Astrocyte (in vitro differentiated cells and primary cell): Measurements from ENCODE around the gene SPRY1. TPM values are rescaled to one million over a fixed set of nuclear protein-coding genes. Genes with fewer than 3 reads are reported as not detected.

ENCODE experiments used
- DNase-seq: peaks from one replicate; pipeline ENCODE4 v3.0.0-alpha.2; 2010; ENCODE audit warnings: low read depth
- FAIRE-seq: peaks from 2 replicates; lab custom pipeline; 2011; peaks lifted over from hg19 to GRCh38; lab: Jason Lieb, UNC
- H2AFZ ChIP-seq: 2 replicates; pipeline ENCODE4 v1.6.0; 2012; ENCODE audit warnings: low read depth, low read length, inconsistent platforms
- H3K27ac ChIP-seq: 2 replicates; pipeline ENCODE4 v1.5.1; 2011; ENCODE audit warnings: low read depth, low read length, inconsistent platforms
- H3K27me3 ChIP-seq: 2 replicates; pipeline ENCODE4 v1.6.0; 2011; ENCODE audit warnings: low read length, inconsistent platforms; ENCODE audit not compliant: insufficient read depth
- H3K36me3 ChIP-seq: 2 replicates; pipeline ENCODE4 v1.5.1; 2011; ENCODE audit warnings: low read length, inconsistent platforms; ENCODE audit not compliant: insufficient read depth
- H3K4me1 ChIP-seq: 2 replicates; pipeline ENCODE4 v1.5.1; 2011; ENCODE audit warnings: low read length, inconsistent platforms; ENCODE audit not compliant: insufficient read depth
- H3K4me2 ChIP-seq: 2 replicates; pipeline ENCODE4 v1.6.0; 2012; ENCODE audit warnings: low read length, inconsistent platforms
- H3K4me3 ChIP-seq: 2 replicates; pipeline ENCODE4 v1.5.1; 2011; ENCODE audit warnings: low read depth, mild to moderate bottlenecking, low read length, inconsistent platforms; ENCODE audit not compliant: insufficient read depth
- H3K79me2 ChIP-seq: 2 replicates; pipeline ENCODE4 v1.6.0; 2012; ENCODE audit warnings: mild to moderate bottlenecking, low read length, inconsistent platforms; ENCODE audit not compliant: insufficient read depth
- H3K9ac ChIP-seq: 2 replicates; pipeline ENCODE4 v1.6.0; 2012; ENCODE audit warnings: mild to moderate bottlenecking, low read length, inconsistent platforms
- H3K9me3 ChIP-seq: 2 replicates; pipeline ENCODE4 v1.5.1; 2012; ENCODE audit warnings: low read depth, mild to moderate bottlenecking, low read length, inconsistent platforms; ENCODE audit not compliant: insufficient read depth
- H4K20me1 ChIP-seq: 2 replicates; pipeline ENCODE4 v1.6.0; 2012; ENCODE audit warnings: low read length, inconsistent platforms; ENCODE audit not compliant: insufficient read depth
- H3K27ac Mint-ChIP-seq: one replicate; pipeline ENCODE4 v1.8.0; 2021; ENCODE audit warnings: mild to moderate bottlenecking, mixed read lengths; ENCODE audit not compliant: unreplicated experiment
- H3K27me3 Mint-ChIP-seq: one replicate; pipeline ENCODE4 v1.8.0; 2021; ENCODE audit warnings: low read depth, mixed read lengths; ENCODE audit not compliant: unreplicated experiment
- H3K36me3 Mint-ChIP-seq: one replicate; pipeline ENCODE4 v1.8.0; 2021; ENCODE audit warnings: low read depth, mixed read lengths; ENCODE audit not compliant: unreplicated experiment
- H3K4me1 Mint-ChIP-seq: one replicate; pipeline ENCODE4 v1.8.0; 2021; ENCODE audit warnings: low read depth, mixed read lengths; ENCODE audit not compliant: unreplicated experiment
- H3K4me3 Mint-ChIP-seq: one replicate; pipeline ENCODE4 v1.8.0; 2021; ENCODE audit warnings: mild to moderate bottlenecking, moderate library complexity, mixed read lengths; ENCODE audit not compliant: unreplicated experiment
- H3K9me3 Mint-ChIP-seq: one replicate; pipeline ENCODE4 v1.8.0; 2021; ENCODE audit warnings: mild to moderate bottlenecking, mixed read lengths; ENCODE audit not compliant: unreplicated experiment
- EZH2 ChIP-seq: IDR thresholded peaks from 2 replicates; pipeline ENCODE4 v1.6.1; 2012; ENCODE audit warnings: mild to moderate bottlenecking, low read length, inconsistent platforms; ENCODE audit not compliant: insufficient read depth
- total RNA-seq: library from RNA; stranded (reverse); gene quantifications from 2 replicates; pipeline ENCODE4 v1.2.1, GENCODE V29; 2021
- TF ChIP-seq, protein P1 (sequence below): IDR thresholded peaks from 2 replicates; pipeline ENCODE4 v1.5.1; 2011; ENCODE audit warnings: low read depth, mild to moderate bottlenecking, inconsistent platforms, low read length, moderate library complexity; ENCODE audit not compliant: insufficient read depth

The SPRY1 gene
- total RNA-seq, 1 donor from 2014 or later, result 51.6 TPM

DNA sequence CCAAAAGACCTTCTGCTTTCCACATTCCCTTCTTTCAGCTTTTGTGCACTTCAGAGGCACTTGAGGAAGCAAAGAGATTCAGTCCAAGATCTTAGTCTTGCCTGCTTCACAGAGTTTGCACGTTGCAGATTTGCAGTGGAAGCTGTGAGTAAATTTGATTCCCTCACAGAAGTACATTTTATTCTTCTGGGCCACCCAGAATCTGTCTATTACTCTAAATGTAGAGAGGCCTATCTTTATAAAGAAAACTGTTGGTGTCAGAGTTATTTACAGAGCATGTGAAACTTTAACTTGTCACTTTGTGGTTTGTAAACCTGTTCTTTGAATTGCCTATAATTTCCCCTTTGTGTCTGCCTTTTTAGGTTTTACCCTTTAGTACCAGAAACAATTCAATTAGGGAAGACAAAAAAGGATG is 15.5 kb downstream of the SPRY1 start:
- no peaks in the 10 kb centered on the region for H3K27me3 ChIP-seq
- H3K27ac ChIP-seq, result no peak overlapping the region
- no peak overlapping the region for H3K4me3 ChIP-seq
- H3K4me2 ChIP-seq, result no peak overlapping the region
- FAIRE-seq (no peak), DNase-seq (peak; percentile 28)
- Mint-ChIP-seq H3K27me3 (no peaks in the 10 kb centered on the region), H3K4me1 (peaks cover 25% of the 10 kb centered on the region), H3K4me3 (no peak overlapping the region), H3K27ac (no peak overlapping the region), H3K9me3 (no peaks in the 10 kb centered on the region), H3K36me3 (no peaks in the 10 kb centered on the region)
- H2AFZ ChIP-seq, result no peak overlapping the region
- no peaks in the 10 kb centered on the region for H4K20me1 ChIP-seq
- no peaks in the 10 kb centered on the region for H3K9me3 ChIP-seq
- peaks cover 14% of the 10 kb centered on the region for H3K4me1 ChIP-seq
- no peaks in the 10 kb centered on the region for H3K36me3 ChIP-seq
- TF ChIP-seq EZH2, result no peak
- TF ChIP-seq, protein P1, sequence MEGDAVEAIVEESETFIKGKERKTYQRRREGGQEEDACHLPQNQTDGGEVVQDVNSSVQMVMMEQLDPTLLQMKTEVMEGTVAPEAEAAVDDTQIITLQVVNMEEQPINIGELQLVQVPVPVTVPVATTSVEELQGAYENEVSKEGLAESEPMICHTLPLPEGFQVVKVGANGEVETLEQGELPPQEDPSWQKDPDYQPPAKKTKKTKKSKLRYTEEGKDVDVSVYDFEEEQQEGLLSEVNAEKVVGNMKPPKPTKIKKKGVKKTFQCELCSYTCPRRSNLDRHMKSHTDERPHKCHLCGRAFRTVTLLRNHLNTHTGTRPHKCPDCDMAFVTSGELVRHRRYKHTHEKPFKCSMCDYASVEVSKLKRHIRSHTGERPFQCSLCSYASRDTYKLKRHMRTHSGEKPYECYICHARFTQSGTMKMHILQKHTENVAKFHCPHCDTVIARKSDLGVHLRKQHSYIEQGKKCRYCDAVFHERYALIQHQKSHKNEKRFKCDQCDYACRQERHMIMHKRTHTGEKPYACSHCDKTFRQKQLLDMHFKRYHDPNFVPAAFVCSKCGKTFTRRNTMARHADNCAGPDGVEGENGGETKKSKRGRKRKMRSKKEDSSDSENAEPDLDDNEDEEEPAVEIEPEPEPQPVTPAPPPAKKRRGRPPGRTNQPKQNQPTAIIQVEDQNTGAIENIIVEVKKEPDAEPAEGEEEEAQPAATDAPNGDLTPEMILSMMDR, result no peak
- no peak overlapping the region for H3K9ac ChIP-seq
- H3K79me2 ChIP-seq, result no peaks in the 10 kb centered on the region

- FAIRE-seq (no peak), DNase-seq (peak; percentile 79)
- no peaks in the 10 kb centered on the region for H3K9me3 ChIP-seq
- H3K27me3 ChIP-seq, result no peaks in the 10 kb centered on the region
- TF ChIP-seq, protein P1, result no peak
- TF ChIP-seq EZH2, result no peak
- Mint-ChIP-seq H3K4me3 (no peak overlapping the region), H3K36me3 (no peaks in the 10 kb centered on the region), H3K27ac (peak overlapping the region; percentile 3), H3K9me3 (no peaks in the 10 kb centered on the region), H3K4me1 (peaks cover 28% of the 10 kb centered on the region), H3K27me3 (no peaks in the 10 kb centered on the region)
- H3K4me2 ChIP-seq, result no peak overlapping the region
- no peaks in the 10 kb centered on the region for H4K20me1 ChIP-seq
- H3K4me3 ChIP-seq, result no peak overlapping the region
- H2AFZ ChIP-seq, result no peak overlapping the region
- H3K27ac ChIP-seq, result no peak overlapping the region
- H3K36me3 ChIP-seq, result no peaks in the 10 kb centered on the region
- H3K4me1 ChIP-seq, result peaks cover 20% of the 10 kb centered on the region
- no peaks in the 10 kb centered on the region for H3K79me2 ChIP-seq
- H3K9ac ChIP-seq, result no peak overlapping the region
Measured at GRCh38 chr4:123412700-123413512, 16.3 kb downstream of the SPRY1 start.

DNA sequence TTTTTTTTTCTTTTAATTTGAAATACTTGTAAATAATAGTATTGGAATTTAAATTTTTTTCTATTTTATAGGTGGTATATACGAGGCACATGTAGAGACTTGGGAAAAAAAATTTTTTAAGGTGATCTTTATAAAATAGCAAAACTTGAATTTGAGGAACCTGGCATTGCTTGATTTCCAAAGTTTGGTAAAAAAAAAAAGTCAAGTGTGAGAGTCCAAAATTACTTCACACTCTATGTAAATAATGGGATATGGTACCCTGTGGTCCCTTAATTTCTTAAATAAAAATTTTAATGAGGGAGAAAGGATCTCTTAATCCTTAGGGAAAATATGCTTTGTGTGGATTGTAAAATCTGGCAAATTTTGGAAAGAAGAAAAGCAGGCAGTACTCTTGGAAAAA is 19.0 kb downstream of the SPRY1 start:
- FAIRE-seq (no peak), DNase-seq (no peak)
- no peak for TF ChIP-seq EZH2
- TF ChIP-seq, protein P1, result no peak
- no peaks in the 10 kb centered on the region for H3K9me3 ChIP-seq
- H3K4me1 Mint-ChIP-seq, result peaks cover 37% of the 10 kb centered on the region
- H3K79me2 ChIP-seq, result no peaks in the 10 kb centered on the region
- no peaks in the 10 kb centered on the region for H3K27me3 Mint-ChIP-seq
- H3K4me3 Mint-ChIP-seq, result no peak overlapping the region
- no peaks in the 10 kb centered on the region for H3K36me3 ChIP-seq
- no peaks in the 10 kb centered on the region for H3K9me3 Mint-ChIP-seq
- no peak overlapping the region for H3K27ac Mint-ChIP-seq
- no peak overlapping the region for H3K4me3 ChIP-seq
- no peaks in the 10 kb centered on the region for H3K36me3 Mint-ChIP-seq
- H3K27me3 ChIP-seq, result no peaks in the 10 kb centered on the region
- no peak overlapping the region for H3K27ac ChIP-seq
- H4K20me1 ChIP-seq, result no peaks in the 10 kb centered on the region
- H3K4me1 ChIP-seq, result peaks cover 30% of the 10 kb centered on the region
- peak overlapping the region; percentile 44 for H3K4me2 ChIP-seq
- H3K9ac ChIP-seq, result no peak overlapping the region
- H2AFZ ChIP-seq, result no peak overlapping the region
